Calu3 (cell line): ENCODE data around the gene SERPINF2. TPM values are rescaled to one million over a fixed set of nuclear protein-coding genes. Genes with fewer than 3 reads are reported as not detected.
"Not testable (repeated sequence)": the region's sequence is repeated elsewhere in the genome, so short reads cannot be mapped to it uniquely, and the experiment has no call there.

Experiments used
- BruUV-seq: library from RNA; stranded (reverse); fragments of 400-500 nt; replicated peaks from 2 replicates; lab custom pipeline; 2021; lab: Mats Ljungman, UMichigan
- CTCF ChIA-PET: fragments of 300-600 bp; sonication (Branson Sonifier 250); formaldehyde crosslinking; loops from one replicate; lab custom pipeline; 2022; ENCODE audit warnings: antibody characterized with exemption; lab: Charles Lee
- DNase-seq: peaks from one replicate; pipeline ENCODE4 v3.0.0; 2022
- H3K27ac Mint-ChIP-seq: one replicate; pipeline ENCODE4 v1.8.0; 2022; ENCODE audit warnings: mixed read lengths; ENCODE audit not compliant: unreplicated experiment
- H3K27me3 Mint-ChIP-seq: one replicate; pipeline ENCODE4 v1.8.0; 2022; ENCODE audit warnings: mixed read lengths; ENCODE audit not compliant: unreplicated experiment
- H3K36me3 Mint-ChIP-seq: one replicate; pipeline ENCODE4 v1.8.0; 2022; ENCODE audit warnings: mild to moderate bottlenecking, moderate library complexity, mixed read lengths; ENCODE audit not compliant: insufficient read depth, unreplicated experiment
- H3K4me1 Mint-ChIP-seq: one replicate; pipeline ENCODE4 v1.8.0; 2022; ENCODE audit warnings: mild to moderate bottlenecking, low read depth, mixed read lengths; ENCODE audit not compliant: unreplicated experiment
- H3K4me3 Mint-ChIP-seq: one replicate; pipeline ENCODE4 v1.8.0; 2022; ENCODE audit warnings: mild to moderate bottlenecking, low read depth, moderate library complexity, mixed read lengths; ENCODE audit not compliant: unreplicated experiment
- H3K9me3 Mint-ChIP-seq: one replicate; pipeline ENCODE4 v1.8.0; 2022; ENCODE audit warnings: low read depth, mixed read lengths; ENCODE audit not compliant: unreplicated experiment
- CTCF ChIP-seq: fragments of 200-600 bp; IDR thresholded peaks from one replicate; pipeline ENCODE4 v1.8.0; 2022; ENCODE audit warnings: antibody characterized with exemption; ENCODE audit not compliant: unreplicated experiment
- intact Hi-C: fragments of 100-400 bp; cut with micrococcal nuclease; formaldehyde crosslinking; loops from one replicate; pipeline ENCODE4 v1.10.0; 2022; ENCODE audit not compliant: unreplicated experiment
- total RNA-seq: library from RNA; stranded (reverse); gene quantifications from 2 replicates; pipeline ENCODE4 v1.2.3, GENCODE V29; 2022

SERPINF2 gene
- total RNA-seq, 1 experiment from 2014 or later = 0.76 TPM

GRCh38 chr17:1792495-1793446, 50.1 kb downstream of the SERPINF2 start:
- no peak overlapping the region for H3K4me3 Mint-ChIP-seq
- intact Hi-C loops = no loop called here
- peaks cover 5% of the 10 kb centered on the region for H3K36me3 Mint-ChIP-seq
- no peak overlapping the region for H3K27ac Mint-ChIP-seq
- CTCF ChIA-PET = interaction anchor here (0.6 kb wide), 1 partner anchor 1138 kb away, joined by 3 read pairs; no protein-coding TSS in a partner anchor
- H3K27me3 Mint-ChIP-seq = no peaks in the 10 kb centered on the region
- H3K9me3 Mint-ChIP-seq = no peaks in the 10 kb centered on the region
- no peaks in the 10 kb centered on the region for H3K4me1 Mint-ChIP-seq
- TF ChIP-seq CTCF = no peak
- no TSS peak for BruUV-seq
- no peak for DNase-seq

- no TSS peak for BruUV-seq
- Mint-ChIP-seq H3K36me3 (peaks cover 6% of the 10 kb centered on the region), H3K4me1 (no peaks in the 10 kb centered on the region), H3K27ac (no peak overlapping the region), H3K9me3 (no peaks in the 10 kb centered on the region), H3K27me3 (no peaks in the 10 kb centered on the region), H3K4me3 (no peak overlapping the region)
- CTCF ChIA-PET = interaction anchor here (0.6 to 0.7 kb wide), 2 partner anchors 479 to 1137 kb away, joined by 3 to 10 read pairs; no protein-coding TSS in a partner anchor
- intact Hi-C loops = no loop called here
- no peak for TF ChIP-seq CTCF
- DNase-seq = no peak
Observed at GRCh38 chr17:1793447-1793806, 50.8 kb downstream of the SERPINF2 start.

- no peaks in the 10 kb centered on the region for H3K9me3 Mint-ChIP-seq
- CTCF ChIA-PET = no interaction called here
- no peak overlapping the region for H3K4me3 Mint-ChIP-seq
- no TSS peak for BruUV-seq
- intact Hi-C loops = no loop called here
- no peaks in the 10 kb centered on the region for H3K27me3 Mint-ChIP-seq
- H3K27ac Mint-ChIP-seq = no peak overlapping the region
- H3K4me1 Mint-ChIP-seq = no peaks in the 10 kb centered on the region
- no peak for DNase-seq
- peaks cover 13% of the 10 kb centered on the region for H3K36me3 Mint-ChIP-seq
- no peak for TF ChIP-seq CTCF
Observed at GRCh38 chr17:1796800-1797199, 54.1 kb downstream of the SERPINF2 start.

GRCh38 chr17:1797323-1797722, 54.7 kb downstream of the SERPINF2 start:
- no peaks in the 10 kb centered on the region for H3K4me1 Mint-ChIP-seq
- no peak for TF ChIP-seq CTCF
- H3K9me3 Mint-ChIP-seq = no peaks in the 10 kb centered on the region
- no peak overlapping the region for H3K4me3 Mint-ChIP-seq
- peaks cover 13% of the 10 kb centered on the region for H3K36me3 Mint-ChIP-seq
- no peak overlapping the region for H3K27ac Mint-ChIP-seq
- no TSS peak for BruUV-seq
- CTCF ChIA-PET = no interaction called here
- intact Hi-C loops = no loop called here
- no peak for DNase-seq
- H3K27me3 Mint-ChIP-seq = no peaks in the 10 kb centered on the region

GRCh38 chr17:1797846-1798245, 55.2 kb downstream of the SERPINF2 start:
- H3K9me3 Mint-ChIP-seq, H3K27me3 Mint-ChIP-seq, BruUV-seq, H3K4me1 Mint-ChIP-seq, intact Hi-C loops, H3K4me3 Mint-ChIP-seq, DNase-seq, CTCF ChIA-PET, H3K27ac Mint-ChIP-seq: not testable (repeated sequence)
- peaks cover 13% of the 10 kb centered on the region for H3K36me3 Mint-ChIP-seq
